ENCODE data around the gene ZNRF2.

ZNRF2 gene

DNA sequence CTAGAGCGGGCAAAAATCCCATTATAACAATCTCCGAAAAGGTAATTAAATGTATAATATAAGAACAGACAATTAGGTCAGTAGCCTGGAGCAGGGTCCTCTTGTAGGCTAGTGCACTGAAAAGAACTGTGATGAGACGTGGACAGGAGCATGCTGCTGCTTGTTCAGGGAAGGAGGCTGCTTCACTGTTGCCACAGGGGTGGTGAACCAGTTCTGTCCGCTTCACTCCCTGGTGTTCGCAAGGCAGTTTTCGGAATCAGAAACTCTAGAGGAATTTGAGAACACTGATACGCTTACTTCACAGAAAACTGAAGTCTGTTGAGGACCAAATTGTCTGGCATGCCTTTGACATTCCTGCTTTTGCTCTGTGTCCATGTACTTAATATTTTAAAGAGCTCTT is 17.4 kb downstream of the ZNRF2 start:
- TF ChIP-seq, protein P1, sequence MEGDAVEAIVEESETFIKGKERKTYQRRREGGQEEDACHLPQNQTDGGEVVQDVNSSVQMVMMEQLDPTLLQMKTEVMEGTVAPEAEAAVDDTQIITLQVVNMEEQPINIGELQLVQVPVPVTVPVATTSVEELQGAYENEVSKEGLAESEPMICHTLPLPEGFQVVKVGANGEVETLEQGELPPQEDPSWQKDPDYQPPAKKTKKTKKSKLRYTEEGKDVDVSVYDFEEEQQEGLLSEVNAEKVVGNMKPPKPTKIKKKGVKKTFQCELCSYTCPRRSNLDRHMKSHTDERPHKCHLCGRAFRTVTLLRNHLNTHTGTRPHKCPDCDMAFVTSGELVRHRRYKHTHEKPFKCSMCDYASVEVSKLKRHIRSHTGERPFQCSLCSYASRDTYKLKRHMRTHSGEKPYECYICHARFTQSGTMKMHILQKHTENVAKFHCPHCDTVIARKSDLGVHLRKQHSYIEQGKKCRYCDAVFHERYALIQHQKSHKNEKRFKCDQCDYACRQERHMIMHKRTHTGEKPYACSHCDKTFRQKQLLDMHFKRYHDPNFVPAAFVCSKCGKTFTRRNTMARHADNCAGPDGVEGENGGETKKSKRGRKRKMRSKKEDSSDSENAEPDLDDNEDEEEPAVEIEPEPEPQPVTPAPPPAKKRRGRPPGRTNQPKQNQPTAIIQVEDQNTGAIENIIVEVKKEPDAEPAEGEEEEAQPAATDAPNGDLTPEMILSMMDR (conservative IDR thresholded peaks at IDR 0.05), result no peak
- TF ChIP-seq ZFX (IDR thresholded peaks at IDR 0.05), result no peak
- no peak overlapping the region for H3K27ac ChIP-seq

DNA sequence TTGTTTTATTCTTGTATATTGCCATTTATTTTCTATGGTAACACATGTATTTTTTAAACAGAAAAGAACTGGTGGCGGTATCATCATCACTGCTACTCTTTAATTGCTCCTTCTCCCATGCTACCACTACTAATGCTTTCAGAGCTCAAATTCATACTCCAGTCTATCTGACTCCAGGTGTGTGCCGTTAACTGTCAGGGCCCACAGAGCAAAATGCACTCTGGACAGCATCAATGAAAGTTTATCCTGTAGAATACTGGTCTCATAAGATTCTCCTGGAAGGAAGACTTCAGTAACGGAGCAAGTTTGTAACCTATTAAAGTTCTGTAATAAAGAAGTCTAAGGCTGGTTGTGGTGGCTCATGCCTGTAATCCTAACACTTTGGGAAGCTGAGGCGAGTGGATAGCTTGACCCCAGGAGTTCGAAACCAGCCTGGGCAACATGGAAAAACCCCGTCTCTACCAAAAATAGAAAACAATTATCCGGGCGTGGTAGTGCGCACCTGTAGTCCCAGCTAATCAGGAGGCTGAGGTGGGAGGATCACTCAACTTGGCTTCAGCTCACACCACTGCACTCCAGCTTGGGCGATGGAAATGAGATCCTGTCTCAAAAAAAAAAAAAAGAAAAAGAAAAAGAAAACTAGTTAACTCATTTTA is 18.4 kb downstream of the ZNRF2 start:
- H3K27ac ChIP-seq, result no peak overlapping the region
- TF ChIP-seq ZFX (IDR thresholded peaks at IDR 0.05), result no peak
- TF ChIP-seq, protein P1 (conservative IDR thresholded peaks at IDR 0.05), result no peak

DNA sequence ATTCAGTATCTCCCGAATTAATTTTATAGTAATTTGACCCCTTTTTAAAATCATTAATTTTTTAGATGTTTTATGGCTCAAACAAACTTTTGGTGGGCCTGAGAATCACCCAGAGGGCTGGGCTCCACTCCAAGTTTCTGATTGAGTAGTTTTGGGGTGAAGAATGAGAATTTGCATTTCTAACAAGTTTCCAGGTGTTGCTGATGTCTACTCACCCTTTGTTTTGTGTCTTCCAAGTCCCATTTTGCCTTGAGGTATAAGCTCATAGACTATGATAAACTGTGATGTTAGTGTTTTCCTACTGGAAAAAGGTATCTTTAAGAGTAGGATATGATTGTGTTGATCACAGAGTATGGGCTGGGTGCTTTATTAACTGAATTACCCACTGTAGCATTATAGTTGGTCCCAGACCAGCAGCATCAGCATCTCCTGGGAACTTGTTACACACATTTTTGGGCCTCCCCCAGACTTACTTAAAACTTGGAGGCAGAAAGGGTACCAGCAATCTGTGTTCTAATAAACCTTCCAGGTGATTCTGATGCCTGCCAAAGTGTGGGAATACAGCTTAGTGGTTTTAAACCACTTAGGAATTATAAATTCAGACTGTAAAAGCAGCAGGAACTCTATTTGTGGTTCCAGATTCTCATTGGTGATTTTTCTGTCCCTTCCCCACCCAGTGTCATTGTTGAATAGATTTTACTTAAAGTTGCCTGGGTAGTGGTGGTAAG is 19.1 kb downstream of the ZNRF2 start:
- no peak overlapping the region for H3K27ac ChIP-seq

DNA sequence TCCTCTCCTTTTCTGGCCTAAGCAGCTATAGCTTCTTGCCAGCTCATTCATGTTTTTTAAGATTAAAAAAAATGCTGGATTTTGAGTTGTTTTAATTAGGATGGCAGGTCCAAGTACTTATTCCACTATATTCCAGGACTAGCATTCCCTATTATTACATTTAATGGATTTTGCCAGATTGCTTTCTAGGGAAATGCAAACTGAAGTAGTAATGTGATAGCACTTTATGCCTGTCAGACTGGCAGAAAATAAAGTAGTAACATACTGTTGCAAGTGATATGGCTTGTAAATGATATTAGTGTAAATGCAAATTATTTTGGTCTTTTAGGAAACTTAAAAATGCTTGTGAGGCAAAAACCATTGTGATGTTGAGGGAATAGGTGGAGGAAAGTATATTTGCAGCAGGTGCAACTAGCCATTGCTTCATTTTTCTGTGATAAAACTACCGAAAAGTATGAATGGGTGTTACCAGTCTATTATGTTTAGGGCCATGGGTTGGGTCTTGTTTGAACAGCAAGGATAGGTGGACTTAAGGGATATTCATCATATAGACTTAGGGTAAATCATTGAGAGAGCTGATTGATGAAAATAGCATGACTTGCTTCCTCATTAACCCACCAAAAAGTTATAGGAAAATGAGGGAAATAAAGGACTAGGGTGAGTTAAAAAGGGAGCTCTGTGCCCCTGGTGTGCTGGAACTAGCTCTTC is 19.9 kb downstream of the ZNRF2 start:
- H3K27ac ChIP-seq, result no peak overlapping the region
- TF ChIP-seq ZFX (IDR thresholded peaks at IDR 0.05), result no peak
- TF ChIP-seq, protein P1 (conservative IDR thresholded peaks at IDR 0.05), result no peak

More for the DNA sequence above, 19.1 kb downstream of the ZNRF2 start:
- no peak for TF ChIP-seq ZFX (IDR thresholded peaks at IDR 0.05)
- TF ChIP-seq, protein P1 (conservative IDR thresholded peaks at IDR 0.05), result no peak

DNA sequence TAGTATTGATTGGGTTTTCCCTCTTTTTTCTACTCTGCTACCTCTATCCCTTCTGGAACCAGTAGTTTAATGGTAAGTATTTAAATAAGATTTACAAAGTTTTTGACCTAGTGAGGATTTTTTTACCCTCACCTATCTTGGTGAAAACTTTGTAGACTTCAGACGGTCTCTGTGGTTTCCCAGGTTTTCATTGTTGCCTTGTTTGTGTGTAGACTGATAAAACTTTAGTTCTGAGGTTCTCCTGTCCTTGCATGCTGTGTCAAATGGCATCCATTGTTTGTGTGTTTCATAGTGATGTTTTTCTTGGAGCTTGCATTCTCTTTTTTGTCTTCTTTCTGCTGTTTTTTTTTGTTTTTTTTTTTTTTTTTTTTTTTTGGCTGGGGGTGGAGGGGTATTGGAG is 22.6 kb downstream of the ZNRF2 start:
- no peak for TF ChIP-seq ZFX (IDR thresholded peaks at IDR 0.05)
- TF ChIP-seq, protein P1 (conservative IDR thresholded peaks at IDR 0.05), result no peak
- H3K27ac ChIP-seq, result no peak overlapping the region

DNA sequence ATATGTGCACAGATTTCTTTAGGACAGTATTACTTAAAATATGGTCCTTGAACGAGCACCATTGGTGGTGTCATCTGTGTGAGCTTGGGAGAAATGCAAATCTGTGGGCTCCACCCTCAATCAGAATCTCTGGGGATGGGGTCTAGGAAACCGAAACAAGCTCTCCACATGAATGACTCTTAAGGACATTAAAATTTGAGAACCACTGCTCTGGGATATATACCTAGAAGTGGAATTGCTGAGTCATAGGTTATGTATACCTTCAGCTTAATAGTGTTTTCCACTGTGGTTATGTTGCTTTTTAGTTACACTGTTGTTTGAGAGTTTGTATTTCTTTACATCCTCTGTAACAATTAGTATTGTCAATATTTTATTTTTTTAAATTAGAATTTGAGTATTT is 24.0 kb downstream of the ZNRF2 start:
- TF ChIP-seq, protein P1 (conservative IDR thresholded peaks at IDR 0.05), result no peak
- TF ChIP-seq ZFX (IDR thresholded peaks at IDR 0.05), result no peak
- H3K27ac ChIP-seq, result no peak overlapping the region

DNA sequence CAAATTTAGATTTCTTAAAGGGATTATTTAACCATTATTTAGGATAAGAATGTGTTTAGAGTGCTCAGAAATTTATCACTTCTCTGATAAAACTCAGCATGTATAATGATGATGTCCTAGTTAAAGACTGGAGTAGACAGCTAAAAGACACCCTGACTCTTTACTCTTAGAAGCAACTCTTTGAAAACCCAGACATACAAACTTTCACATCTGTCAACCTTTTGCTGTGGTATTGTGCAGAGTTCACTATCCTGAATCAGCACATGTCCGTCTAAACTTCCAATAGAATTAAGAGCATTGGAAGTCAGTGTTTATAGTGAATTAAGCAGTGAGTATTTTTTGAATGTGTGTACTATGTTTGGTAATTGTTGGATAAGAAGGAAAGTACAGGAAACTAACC is 24.9 kb downstream of the ZNRF2 start:
- H3K27ac ChIP-seq, result no peak overlapping the region
- TF ChIP-seq, protein P1 (conservative IDR thresholded peaks at IDR 0.05), result no peak
- no peak for TF ChIP-seq ZFX (IDR thresholded peaks at IDR 0.05)

All from C4-2B (cell line).